ENCODE data around the gene IRF9.

DNA sequence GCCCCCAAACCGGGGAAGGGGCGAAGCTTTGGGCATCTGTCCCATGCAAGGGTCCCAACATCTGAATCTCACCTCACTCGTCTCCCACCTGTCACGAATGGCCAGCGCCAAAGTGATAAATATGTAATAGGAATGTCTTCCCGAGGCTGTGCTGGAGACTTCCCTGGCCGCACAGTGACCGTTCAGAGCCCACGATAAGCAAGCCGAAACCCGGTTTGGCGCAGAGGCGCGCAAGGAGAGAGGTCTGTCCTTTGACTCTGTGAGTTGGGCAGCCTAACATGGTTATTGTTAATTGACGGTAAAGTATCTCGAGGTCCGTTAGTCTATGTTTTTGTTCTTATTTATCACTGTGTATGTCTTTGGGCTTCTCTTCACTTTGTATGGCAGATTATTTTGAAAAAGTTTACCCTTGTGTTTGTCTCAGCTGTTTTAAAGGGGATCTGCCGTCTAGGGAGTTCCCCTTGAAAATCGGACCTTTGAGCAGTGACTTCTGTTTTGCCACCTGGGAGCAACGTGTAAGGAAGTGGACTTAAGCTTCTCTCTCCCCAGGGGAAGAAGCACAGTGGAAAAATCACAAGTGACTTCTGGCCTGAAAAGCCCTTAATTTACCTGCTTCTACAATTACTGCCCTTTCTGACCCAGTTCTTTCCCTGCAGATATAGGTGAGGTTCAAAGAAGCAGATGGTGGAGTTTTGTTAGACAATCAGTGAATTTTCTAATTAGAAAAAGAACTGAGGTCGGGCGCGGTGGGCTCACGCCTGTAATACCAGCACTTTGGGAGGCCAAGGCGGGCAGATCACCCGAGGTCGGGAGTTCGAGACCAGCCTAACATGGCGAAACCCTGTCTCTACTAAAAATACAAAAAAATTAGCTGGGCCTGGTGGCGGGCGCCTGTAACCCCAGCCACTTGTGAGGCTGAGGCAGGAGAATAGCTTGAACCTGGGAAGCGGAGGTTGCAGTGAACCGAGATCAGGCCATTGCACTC, 35.3 kb downstream of the IRF9 start:
- TF ChIP-seq, protein P1, sequence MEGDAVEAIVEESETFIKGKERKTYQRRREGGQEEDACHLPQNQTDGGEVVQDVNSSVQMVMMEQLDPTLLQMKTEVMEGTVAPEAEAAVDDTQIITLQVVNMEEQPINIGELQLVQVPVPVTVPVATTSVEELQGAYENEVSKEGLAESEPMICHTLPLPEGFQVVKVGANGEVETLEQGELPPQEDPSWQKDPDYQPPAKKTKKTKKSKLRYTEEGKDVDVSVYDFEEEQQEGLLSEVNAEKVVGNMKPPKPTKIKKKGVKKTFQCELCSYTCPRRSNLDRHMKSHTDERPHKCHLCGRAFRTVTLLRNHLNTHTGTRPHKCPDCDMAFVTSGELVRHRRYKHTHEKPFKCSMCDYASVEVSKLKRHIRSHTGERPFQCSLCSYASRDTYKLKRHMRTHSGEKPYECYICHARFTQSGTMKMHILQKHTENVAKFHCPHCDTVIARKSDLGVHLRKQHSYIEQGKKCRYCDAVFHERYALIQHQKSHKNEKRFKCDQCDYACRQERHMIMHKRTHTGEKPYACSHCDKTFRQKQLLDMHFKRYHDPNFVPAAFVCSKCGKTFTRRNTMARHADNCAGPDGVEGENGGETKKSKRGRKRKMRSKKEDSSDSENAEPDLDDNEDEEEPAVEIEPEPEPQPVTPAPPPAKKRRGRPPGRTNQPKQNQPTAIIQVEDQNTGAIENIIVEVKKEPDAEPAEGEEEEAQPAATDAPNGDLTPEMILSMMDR (IDR thresholded peaks at IDR 0.05): no peak
- TF ChIP-seq EP300 (IDR thresholded peaks at IDR 0.05): no peak

All from stomach (tissue), 4 donors.